Bronchus fibroblast of lung (primary cell): ENCODE measurements around the gene MRGPRF. TPM values are rescaled to one million over a fixed set of nuclear protein-coding genes. Genes with fewer than 3 reads are reported as not detected.

Experiments used
- total RNA-seq: library from RNA; depleted of rRNA; stranded (reverse); fragments of >200 nt; gene quantifications from 2 replicates; pipeline ENCODE4 v1.2.3, GENCODE V29; 2015

Gene MRGPRF
- total RNA-seq, result 43.1 and 43.2 TPM in 2 replicates

GRCh38 chr11:69013009-69013951 lies at the start of gene MRGPRF:
MRGPRF (minus strand) TSS chr11:69013246; CDS start chr11:69009901, 3,345 bp downstream.

GRCh38 chr11:69048694-69049489 lies 35.8 kb upstream of the MRGPRF start, which contains the start of gene TPCN2:
TPCN2 (plus strand) TSS chr11:69048932; CDS start chr11:69048998, 66 bp downstream.

GRCh38 chr11:68980776-68981065 lies 32.3 kb downstream of the MRGPRF start, which contains the start of gene MRGPRD:
MRGPRD (minus strand) TSS chr11:68980986; CDS start chr11:68980986, 0 bp downstream.

Other genes starting within 250 kb of the MRGPRF start
- 5.8 and 5.9 TPM in 2 replicates for gene CPT1A, start 171.3 kb downstream of the MRGPRF start, total RNA-seq
- gene MRPL21, start 109.4 kb downstream of the MRGPRF start, total RNA-seq, result 66.4 and 69.3 TPM in 2 replicates
- gene IGHMBP2, start 109.4 kb downstream of the MRGPRF start, total RNA-seq, result 8.4 and 8.5 TPM in 2 replicates
- gene MRGPRD, start 32.3 kb downstream of the MRGPRF start, total RNA-seq, result not detected in 2 replicates
- gene TPCN2, start 35.7 kb upstream of the MRGPRF start, total RNA-seq, result 5.2 and 9.1 TPM in 2 replicates
- gene SMIM38, start 142.7 kb upstream of the MRGPRF start, total RNA-seq, result 0.15 TPM in 1 of 2 replicates, not detected in the other